ENCODE measurements around the gene GSK3B.

The GSK3B gene

DNA sequence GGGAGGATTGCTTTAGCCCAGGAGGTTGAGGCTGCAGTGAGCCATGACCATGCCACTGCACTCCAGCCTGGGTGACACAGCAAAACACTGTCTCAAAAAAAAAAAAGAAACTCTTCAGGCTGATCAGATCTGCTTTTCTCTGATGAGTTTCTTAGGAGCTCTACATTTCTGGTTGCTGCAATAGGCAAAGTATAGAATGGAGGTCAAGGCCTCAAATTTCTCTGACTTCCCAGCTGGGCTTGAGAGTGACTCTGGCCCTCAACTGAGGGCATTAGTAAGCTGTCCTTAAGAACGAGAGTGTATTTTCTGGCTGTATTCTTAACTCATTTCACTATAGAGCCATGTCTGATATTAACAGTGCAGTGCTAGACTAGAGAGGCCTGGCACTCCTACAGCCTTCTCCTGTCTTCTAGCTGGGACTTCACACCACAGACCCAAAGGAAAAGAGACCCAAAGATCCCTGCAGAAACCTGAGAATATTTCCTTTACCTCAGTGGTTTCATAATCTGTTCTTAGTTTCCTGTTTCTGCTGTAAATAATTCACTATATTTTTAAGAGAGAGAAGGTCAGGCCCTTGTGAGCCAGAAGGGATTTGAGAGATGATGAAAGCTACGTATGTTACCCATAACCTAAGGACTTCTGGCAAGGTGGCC lies 314.4 kb downstream of the GSK3B start:
- DNase-seq (ENCODE audit: low spot score), result no peak

DNA sequence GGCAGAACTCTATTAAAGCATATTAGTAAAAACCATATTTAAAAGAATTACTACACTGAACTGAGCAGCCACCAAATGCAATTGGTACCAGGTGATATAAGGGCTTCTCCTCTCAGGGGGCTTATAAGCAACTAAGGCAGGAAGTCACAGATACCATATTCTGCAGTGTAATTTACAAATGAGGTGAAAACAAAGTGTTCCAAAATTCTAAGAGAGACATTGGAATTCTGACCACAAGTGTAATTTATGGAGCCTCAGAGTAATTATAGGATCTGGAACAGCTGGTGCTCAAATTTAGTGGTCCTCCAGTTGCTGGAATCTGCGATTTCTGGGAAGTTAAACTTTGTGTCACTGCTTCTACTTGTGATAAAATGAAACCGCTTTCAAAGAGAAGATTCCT lies 315.4 kb downstream of the GSK3B start:
- no peak for DNase-seq (ENCODE audit: low spot score)

DNA sequence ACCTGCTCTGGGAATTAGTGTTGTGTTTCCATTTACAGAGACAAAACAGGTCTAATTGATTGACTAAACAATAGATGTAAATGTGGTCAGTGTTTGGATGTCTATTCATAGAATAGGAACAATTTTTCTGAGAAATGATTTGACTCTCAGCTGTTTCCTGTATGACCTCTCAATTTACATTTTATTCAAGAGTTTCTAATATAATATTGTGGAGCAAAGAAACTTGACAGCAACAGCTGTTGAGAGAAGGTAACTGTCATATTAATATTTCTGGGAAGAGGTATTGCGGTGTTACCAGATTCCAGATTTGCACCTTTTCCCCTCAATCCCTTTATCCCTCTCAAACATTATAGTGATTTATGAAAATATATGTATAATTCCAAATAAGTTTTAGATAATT lies 316.1 kb downstream of the GSK3B start:
- DNase-seq (ENCODE audit: low spot score), result no peak

DNA sequence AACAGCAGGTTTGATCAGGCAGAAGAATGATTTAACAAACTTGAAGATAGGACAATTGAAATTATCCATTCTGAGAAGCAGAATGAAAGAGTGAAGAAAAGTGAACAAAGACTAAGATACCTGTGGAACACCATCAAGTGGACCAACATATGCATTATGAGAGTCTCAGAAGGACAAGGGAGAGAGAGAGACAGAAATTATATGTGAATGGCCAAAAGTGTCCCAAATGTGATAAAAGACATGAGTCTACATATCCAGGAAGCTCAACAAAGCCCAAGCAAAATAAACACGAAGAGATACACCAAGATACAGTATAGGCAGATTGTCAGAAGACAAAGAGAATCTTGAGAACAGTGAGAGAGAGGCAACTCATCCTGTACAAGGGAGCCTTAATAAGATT lies 317.9 kb downstream of the GSK3B start:
- no peak for DNase-seq (ENCODE audit: low spot score)

DNA sequence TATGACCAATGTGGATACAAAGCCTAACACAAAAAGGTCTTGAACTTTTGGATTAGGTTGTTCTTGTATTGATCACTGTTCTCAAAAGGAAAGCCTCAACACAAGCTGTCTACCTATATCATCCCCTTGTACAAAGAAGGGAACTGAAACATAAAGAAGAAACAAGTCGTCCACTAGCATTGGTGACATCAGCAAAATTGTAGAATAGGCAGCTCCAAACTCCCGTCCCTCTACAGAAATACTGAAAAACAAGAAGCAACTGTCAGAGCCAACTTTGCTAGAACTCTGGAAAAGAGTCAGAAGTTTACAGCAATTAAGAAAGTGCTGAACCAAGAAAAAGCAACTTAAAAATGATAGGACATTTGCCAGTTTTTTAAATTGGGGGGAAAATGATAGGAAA lies 319.8 kb downstream of the GSK3B start:
- no peak for DNase-seq (ENCODE audit: low spot score)
